GM23338 (cell line): ENCODE data around the gene EGR1. TPM values are rescaled to one million over a fixed set of nuclear protein-coding genes. Genes with fewer than 3 reads are reported as not detected.

ENCODE experiments used
- ATAC-seq: fragments of 200-7000 bp; cut with Tn5 transposase; 3 replicates; pipeline ENCODE4 v1.9.1; 2020
- DNase-seq: peaks from one replicate; pipeline ENCODE4 v3.0.0-alpha.2; 2015; ENCODE audit warnings: low spot score
- H2AFZ ChIP-seq: fragments of 200-600 bp; sonication (generic); 2 replicates; pipeline ENCODE4 v1.8.0; 2016; ENCODE audit warnings: antibody characterized with exemption, mild to moderate bottlenecking, moderate library complexity
- H3F3A ChIP-seq: fragments of 200-600 bp; sonication (generic); replicated peaks from 2 replicates; pipeline ENCODE4 v1.8.0; 2017; ENCODE audit warnings: antibody characterized with exemption, mixed run types, low read depth
- H3K27ac ChIP-seq: fragments of 200-600 bp; sonication (generic); 2 replicates; pipeline ENCODE4 v1.6.1; 2016; ENCODE audit warnings: low read depth
- H3K27me3 ChIP-seq: fragments of 200-600 bp; sonication (generic); 2 replicates; pipeline ENCODE4 v1.8.0; 2016; ENCODE audit warnings: mild to moderate bottlenecking, mixed run types, moderate library complexity; ENCODE audit not compliant: insufficient read depth
- H3K36me3 ChIP-seq: fragments of 200-600 bp; sonication (generic); 2 replicates; pipeline ENCODE4 v1.8.0; 2016; ENCODE audit warnings: mild to moderate bottlenecking; ENCODE audit not compliant: insufficient read depth
- H3K4me1 ChIP-seq: fragments of 200-600 bp; sonication (generic); 2 replicates; pipeline ENCODE4 v1.8.0; 2016; ENCODE audit warnings: mild to moderate bottlenecking, moderate library complexity; ENCODE audit not compliant: insufficient read depth
- H3K4me2 ChIP-seq: fragments of 200-600 bp; sonication (generic); 2 replicates; pipeline ENCODE4 v1.7.1; 2017; ENCODE audit warnings: mixed run types
- H3K4me3 ChIP-seq: fragments of 200-600 bp; sonication (generic); 2 replicates; pipeline ENCODE4 v1.6.1; 2016; ENCODE audit warnings: mixed run types
- H3K79me2 ChIP-seq: fragments of 200-600 bp; sonication (generic); replicated peaks from 2 replicates; pipeline ENCODE4 v1.8.0; 2017; ENCODE audit warnings: mild to moderate bottlenecking; ENCODE audit not compliant: insufficient read depth
- H3K9me2 ChIP-seq: fragments of 200-600 bp; sonication (generic); 2 replicates; pipeline ENCODE4 v1.8.0; 2017; ENCODE audit not compliant: insufficient read depth
- H4K20me1 ChIP-seq: fragments of 200-600 bp; sonication (generic); replicated peaks from 2 replicates; pipeline ENCODE4 v1.8.0; 2017; ENCODE audit warnings: mild to moderate bottlenecking; ENCODE audit not compliant: insufficient read depth
- H3K27ac Mint-ChIP-seq: 2 replicates; pipeline ENCODE4 v1.8.0; 2020; ENCODE audit warnings: inconsistent platforms, mild to moderate bottlenecking, moderate library complexity, mixed read lengths
- H3K27me3 Mint-ChIP-seq: 3 replicates; pipeline ENCODE4 v1.8.0; 2022; ENCODE audit warnings: low read depth, mild to moderate bottlenecking, moderate library complexity, mixed read lengths, inconsistent platforms; ENCODE audit not compliant: insufficient read depth, poor library complexity
- H3K36me3 Mint-ChIP-seq: 3 replicates; pipeline ENCODE4 v1.8.0; 2021; ENCODE audit warnings: low read depth, mild to moderate bottlenecking, inconsistent platforms, moderate library complexity, mixed read lengths
- H3K4me1 Mint-ChIP-seq: 3 replicates; pipeline ENCODE4 v1.8.0; 2020; ENCODE audit warnings: mild to moderate bottlenecking, inconsistent platforms, mixed read lengths
- H3K4me3 Mint-ChIP-seq: 3 replicates; pipeline ENCODE4 v1.8.0; 2021; ENCODE audit warnings: moderate library complexity, mild to moderate bottlenecking, inconsistent platforms, mixed read lengths
- H3K9me3 Mint-ChIP-seq: 3 replicates; pipeline ENCODE4 v1.8.0; 2020; ENCODE audit warnings: moderate library complexity, mild to moderate bottlenecking, inconsistent platforms, mixed read lengths
- EZH2phosphoT487 ChIP-seq: fragments of 200-600 bp; sonication (generic); IDR thresholded peaks from one replicate; pipeline ENCODE4 v1.8.1; 2018; ENCODE audit warnings: antibody characterized with exemption; ENCODE audit not compliant: unreplicated experiment
- JUNB ChIP-seq: IDR thresholded peaks from one replicate; pipeline ENCODE4 v1.6.1; 2016; ENCODE audit warnings: antibody characterized with exemption; ENCODE audit not compliant: unreplicated experiment
- polyA plus RNA-seq: library from polyadenylated mRNA; unstranded; fragments of >200 nt; fragmentation: Nextera tagmentation; extraction: Ambion mirVana; gene quantifications from 2 replicates; pipeline ENCODE4 v1.2.1, GENCODE V29; 2016
- total RNA-seq: library from RNA; depleted of rRNA; stranded (reverse); fragments of >200 nt; shearing (Covaris generic); gene quantifications from 2 replicates; pipeline ENCODE4 v1.2.3, GENCODE V29; 2014
- TF ChIP-seq, protein P1 (sequence below): fragments of 250-450 bp; sonication (Bioruptor Pico); IDR thresholded peaks from 2 replicates; pipeline ENCODE4 v1.5.0; 2020; ENCODE audit warnings: mild to moderate bottlenecking, moderate library complexity
- TF ChIP-seq, protein P2 (sequence below), 2 experiments: fragments of 200-600 bp in 1 of 2; sonication (generic) in 1 of 2; conservative IDR thresholded peaks; 2 replicates each; pipeline versions ENCODE4 v1.5.1 to v1.6.1; 2016 to 2017; ENCODE audit warnings: antibody characterized with exemption in 2 of 2, low read depth in 2 of 2, mild to moderate bottlenecking in 2 of 2, moderate library complexity in 1 of 2

The EGR1 gene
- total and polyA plus RNA-seq, 2 experiments from 2014 or later = 13.5 to 60.3 TPM

DNA sequence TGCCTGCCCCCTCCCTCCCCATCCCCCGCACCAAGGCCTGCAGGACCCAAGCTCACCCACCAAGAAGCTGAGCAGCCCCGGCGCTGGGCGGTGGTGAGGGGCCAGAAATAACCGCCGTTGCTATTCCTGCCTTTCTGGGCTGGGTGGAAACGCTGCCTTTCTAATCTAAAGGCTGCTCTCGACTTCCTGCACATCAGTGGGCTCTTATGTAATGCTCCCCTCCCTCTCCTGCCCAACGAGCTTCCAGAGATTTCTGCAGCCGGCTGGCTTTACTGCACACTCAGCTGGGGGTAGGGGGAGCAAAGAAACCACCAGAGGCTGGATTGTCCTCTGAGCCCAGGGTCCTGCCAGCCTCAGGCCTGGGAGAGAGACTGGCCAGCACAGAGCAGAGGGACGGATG, 6.9 kb upstream of the EGR1 start:
- no peaks in the 10 kb centered on the region for H3K79me2 ChIP-seq
- H3K27ac ChIP-seq = no peak overlapping the region
- H3K27ac Mint-ChIP-seq = no peak overlapping the region
- H3K36me3 ChIP-seq = no peaks in the 10 kb centered on the region
- peaks cover 37% of the 10 kb centered on the region for H3K4me1 Mint-ChIP-seq
- no peak overlapping the region for H3K4me3 ChIP-seq
- H4K20me1 ChIP-seq = no peaks in the 10 kb centered on the region
- peaks cover 5% of the 10 kb centered on the region; the same call in 1 of the 2 replicates for H3K4me1 ChIP-seq
- TF ChIP-seq EZH2phosphoT487 = no peak
- TF ChIP-seq, protein P1, sequence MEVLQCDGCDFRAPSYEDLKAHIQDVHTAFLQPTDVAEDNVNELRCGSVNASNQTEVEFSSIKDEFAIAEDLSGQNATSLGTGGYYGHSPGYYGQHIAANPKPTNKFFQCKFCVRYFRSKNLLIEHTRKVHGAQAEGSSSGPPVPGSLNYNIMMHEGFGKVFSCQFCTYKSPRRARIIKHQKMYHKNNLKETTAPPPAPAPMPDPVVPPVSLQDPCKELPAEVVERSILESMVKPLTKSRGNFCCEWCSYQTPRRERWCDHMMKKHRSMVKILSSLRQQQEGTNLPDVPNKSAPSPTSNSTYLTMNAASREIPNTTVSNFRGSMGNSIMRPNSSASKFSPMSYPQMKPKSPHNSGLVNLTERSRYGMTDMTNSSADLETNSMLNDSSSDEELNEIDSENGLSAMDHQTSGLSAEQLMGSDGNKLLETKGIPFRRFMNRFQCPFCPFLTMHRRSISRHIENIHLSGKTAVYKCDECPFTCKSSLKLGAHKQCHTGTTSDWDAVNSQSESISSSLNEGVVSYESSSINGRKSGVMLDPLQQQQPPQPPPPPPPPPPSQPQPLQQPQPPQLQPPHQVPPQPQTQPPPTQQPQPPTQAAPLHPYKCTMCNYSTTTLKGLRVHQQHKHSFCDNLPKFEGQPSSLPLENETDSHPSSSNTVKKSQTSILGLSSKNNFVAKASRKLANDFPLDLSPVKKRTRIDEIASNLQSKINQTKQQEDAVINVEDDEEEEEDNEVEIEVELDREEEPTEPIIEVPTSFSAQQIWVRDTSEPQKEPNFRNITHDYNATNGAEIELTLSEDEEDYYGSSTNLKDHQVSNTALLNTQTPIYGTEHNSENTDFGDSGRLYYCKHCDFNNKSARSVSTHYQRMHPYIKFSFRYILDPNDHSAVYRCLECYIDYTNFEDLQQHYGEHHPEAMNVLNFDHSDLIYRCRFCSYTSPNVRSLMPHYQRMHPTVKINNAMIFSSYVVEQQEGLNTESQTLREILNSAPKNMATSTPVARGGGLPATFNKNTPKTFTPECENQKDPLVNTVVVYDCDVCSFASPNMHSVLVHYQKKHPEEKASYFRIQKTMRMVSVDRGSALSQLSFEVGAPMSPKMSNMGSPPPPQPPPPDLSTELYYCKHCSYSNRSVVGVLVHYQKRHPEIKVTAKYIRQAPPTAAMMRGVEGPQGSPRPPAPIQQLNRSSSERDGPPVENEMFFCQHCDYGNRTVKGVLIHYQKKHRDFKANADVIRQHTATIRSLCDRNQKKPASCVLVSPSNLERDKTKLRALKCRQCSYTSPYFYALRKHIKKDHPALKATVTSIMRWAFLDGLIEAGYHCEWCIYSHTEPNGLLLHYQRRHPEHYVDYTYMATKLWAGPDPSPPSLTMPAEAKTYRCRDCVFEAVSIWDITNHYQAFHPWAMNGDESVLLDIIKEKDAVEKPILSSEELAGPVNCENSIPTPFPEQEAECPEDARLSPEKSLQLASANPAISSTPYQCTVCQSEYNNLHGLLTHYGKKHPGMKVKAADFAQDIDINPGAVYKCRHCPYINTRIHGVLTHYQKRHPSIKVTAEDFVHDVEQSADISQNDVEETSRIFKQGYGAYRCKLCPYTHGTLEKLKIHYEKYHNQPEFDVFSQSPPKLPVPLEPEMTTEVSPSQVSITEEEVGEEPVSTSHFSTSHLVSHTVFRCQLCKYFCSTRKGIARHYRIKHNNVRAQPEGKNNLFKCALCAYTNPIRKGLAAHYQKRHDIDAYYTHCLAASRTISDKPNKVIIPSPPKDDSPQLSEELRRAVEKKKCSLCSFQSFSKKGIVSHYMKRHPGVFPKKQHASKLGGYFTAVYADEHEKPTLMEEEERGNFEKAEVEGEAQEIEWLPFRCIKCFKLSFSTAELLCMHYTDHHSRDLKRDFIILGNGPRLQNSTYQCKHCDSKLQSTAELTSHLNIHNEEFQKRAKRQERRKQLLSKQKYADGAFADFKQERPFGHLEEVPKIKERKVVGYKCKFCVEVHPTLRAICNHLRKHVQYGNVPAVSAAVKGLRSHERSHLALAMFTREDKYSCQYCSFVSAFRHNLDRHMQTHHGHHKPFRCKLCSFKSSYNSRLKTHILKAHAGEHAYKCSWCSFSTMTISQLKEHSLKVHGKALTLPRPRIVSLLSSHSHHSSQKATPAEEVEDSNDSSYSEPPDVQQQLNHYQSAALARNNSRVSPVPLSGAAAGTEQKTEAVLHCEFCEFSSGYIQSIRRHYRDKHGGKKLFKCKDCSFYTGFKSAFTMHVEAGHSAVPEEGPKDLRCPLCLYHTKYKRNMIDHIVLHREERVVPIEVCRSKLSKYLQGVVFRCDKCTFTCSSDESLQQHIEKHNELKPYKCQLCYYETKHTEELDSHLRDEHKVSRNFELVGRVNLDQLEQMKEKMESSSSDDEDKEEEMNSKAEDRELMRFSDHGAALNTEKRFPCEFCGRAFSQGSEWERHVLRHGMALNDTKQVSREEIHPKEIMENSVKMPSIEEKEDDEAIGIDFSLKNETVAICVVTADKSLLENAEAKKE (CRISPR knock-in tag) = no peak
- TF ChIP-seq, protein P2, sequence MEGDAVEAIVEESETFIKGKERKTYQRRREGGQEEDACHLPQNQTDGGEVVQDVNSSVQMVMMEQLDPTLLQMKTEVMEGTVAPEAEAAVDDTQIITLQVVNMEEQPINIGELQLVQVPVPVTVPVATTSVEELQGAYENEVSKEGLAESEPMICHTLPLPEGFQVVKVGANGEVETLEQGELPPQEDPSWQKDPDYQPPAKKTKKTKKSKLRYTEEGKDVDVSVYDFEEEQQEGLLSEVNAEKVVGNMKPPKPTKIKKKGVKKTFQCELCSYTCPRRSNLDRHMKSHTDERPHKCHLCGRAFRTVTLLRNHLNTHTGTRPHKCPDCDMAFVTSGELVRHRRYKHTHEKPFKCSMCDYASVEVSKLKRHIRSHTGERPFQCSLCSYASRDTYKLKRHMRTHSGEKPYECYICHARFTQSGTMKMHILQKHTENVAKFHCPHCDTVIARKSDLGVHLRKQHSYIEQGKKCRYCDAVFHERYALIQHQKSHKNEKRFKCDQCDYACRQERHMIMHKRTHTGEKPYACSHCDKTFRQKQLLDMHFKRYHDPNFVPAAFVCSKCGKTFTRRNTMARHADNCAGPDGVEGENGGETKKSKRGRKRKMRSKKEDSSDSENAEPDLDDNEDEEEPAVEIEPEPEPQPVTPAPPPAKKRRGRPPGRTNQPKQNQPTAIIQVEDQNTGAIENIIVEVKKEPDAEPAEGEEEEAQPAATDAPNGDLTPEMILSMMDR (conservative IDR thresholded peaks at IDR 0.05; ENCODE audit: low read depth in 2 of 2) = no peak
- TF ChIP-seq JUNB = no peak
- no peaks in the 10 kb centered on the region for H3K36me3 Mint-ChIP-seq
- no peak overlapping the region for H3K4me3 Mint-ChIP-seq
- H3K9me3 Mint-ChIP-seq = no peaks in the 10 kb centered on the region; the same call in 2 of the 3 replicates
- H3K27me3 Mint-ChIP-seq = peaks cover 10% of the 10 kb centered on the region
- no peaks in the 10 kb centered on the region; the same call in 1 of the 2 replicates for H3F3A ChIP-seq
- DNase-seq (no peak), ATAC-seq (no peak)
- H2AFZ ChIP-seq = no peak overlapping the region
- H3K9me2 ChIP-seq = no peaks in the 10 kb centered on the region
- H3K4me2 ChIP-seq = no peak overlapping the region
- no peaks in the 10 kb centered on the region for H3K27me3 ChIP-seq
